Astrocyte (in vitro differentiated cells and primary cell): ENCODE measurements around the gene CLDN22. TPM values are rescaled to one million over a fixed set of nuclear protein-coding genes. Genes with fewer than 3 reads are reported as not detected.
A peak's percentile ranks its signal among the peaks of the same experiment; 100 is the strongest.

ENCODE experiments used
- DNase-seq: peaks from one replicate; pipeline ENCODE4 v3.0.0-alpha.2; 2010; ENCODE audit warnings: low read depth
- FAIRE-seq: peaks from 2 replicates; lab custom pipeline; 2011; peaks lifted over from hg19 to GRCh38; lab: Jason Lieb, UNC
- H2AFZ ChIP-seq: 2 replicates; pipeline ENCODE4 v1.6.0; 2012; ENCODE audit warnings: low read depth, low read length, inconsistent platforms
- H3K27ac ChIP-seq: 2 replicates; pipeline ENCODE4 v1.5.1; 2011; ENCODE audit warnings: low read depth, low read length, inconsistent platforms
- H3K27me3 ChIP-seq: 2 replicates; pipeline ENCODE4 v1.6.0; 2011; ENCODE audit warnings: low read length, inconsistent platforms; ENCODE audit not compliant: insufficient read depth
- H3K36me3 ChIP-seq: 2 replicates; pipeline ENCODE4 v1.5.1; 2011; ENCODE audit warnings: low read length, inconsistent platforms; ENCODE audit not compliant: insufficient read depth
- H3K4me1 ChIP-seq: 2 replicates; pipeline ENCODE4 v1.5.1; 2011; ENCODE audit warnings: low read length, inconsistent platforms; ENCODE audit not compliant: insufficient read depth
- H3K4me2 ChIP-seq: 2 replicates; pipeline ENCODE4 v1.6.0; 2012; ENCODE audit warnings: low read length, inconsistent platforms
- H3K4me3 ChIP-seq: 2 replicates; pipeline ENCODE4 v1.5.1; 2011; ENCODE audit warnings: low read depth, mild to moderate bottlenecking, low read length, inconsistent platforms; ENCODE audit not compliant: insufficient read depth
- H3K79me2 ChIP-seq: 2 replicates; pipeline ENCODE4 v1.6.0; 2012; ENCODE audit warnings: mild to moderate bottlenecking, low read length, inconsistent platforms; ENCODE audit not compliant: insufficient read depth
- H3K9ac ChIP-seq: 2 replicates; pipeline ENCODE4 v1.6.0; 2012; ENCODE audit warnings: mild to moderate bottlenecking, low read length, inconsistent platforms
- H3K9me3 ChIP-seq: 2 replicates; pipeline ENCODE4 v1.5.1; 2012; ENCODE audit warnings: low read depth, mild to moderate bottlenecking, low read length, inconsistent platforms; ENCODE audit not compliant: insufficient read depth
- H4K20me1 ChIP-seq: 2 replicates; pipeline ENCODE4 v1.6.0; 2012; ENCODE audit warnings: low read length, inconsistent platforms; ENCODE audit not compliant: insufficient read depth
- H3K27ac Mint-ChIP-seq: one replicate; pipeline ENCODE4 v1.8.0; 2021; ENCODE audit warnings: mild to moderate bottlenecking, mixed read lengths; ENCODE audit not compliant: unreplicated experiment
- H3K27me3 Mint-ChIP-seq: one replicate; pipeline ENCODE4 v1.8.0; 2021; ENCODE audit warnings: low read depth, mixed read lengths; ENCODE audit not compliant: unreplicated experiment
- H3K36me3 Mint-ChIP-seq: one replicate; pipeline ENCODE4 v1.8.0; 2021; ENCODE audit warnings: low read depth, mixed read lengths; ENCODE audit not compliant: unreplicated experiment
- H3K4me1 Mint-ChIP-seq: one replicate; pipeline ENCODE4 v1.8.0; 2021; ENCODE audit warnings: low read depth, mixed read lengths; ENCODE audit not compliant: unreplicated experiment
- H3K4me3 Mint-ChIP-seq: one replicate; pipeline ENCODE4 v1.8.0; 2021; ENCODE audit warnings: mild to moderate bottlenecking, moderate library complexity, mixed read lengths; ENCODE audit not compliant: unreplicated experiment
- H3K9me3 Mint-ChIP-seq: one replicate; pipeline ENCODE4 v1.8.0; 2021; ENCODE audit warnings: mild to moderate bottlenecking, mixed read lengths; ENCODE audit not compliant: unreplicated experiment
- CTCF ChIP-seq: IDR thresholded peaks from 2 replicates; pipeline ENCODE4 v1.5.1; 2011; ENCODE audit warnings: low read depth, mild to moderate bottlenecking, inconsistent platforms, low read length, moderate library complexity; ENCODE audit not compliant: insufficient read depth
- EZH2 ChIP-seq: IDR thresholded peaks from 2 replicates; pipeline ENCODE4 v1.6.1; 2012; ENCODE audit warnings: mild to moderate bottlenecking, low read length, inconsistent platforms; ENCODE audit not compliant: insufficient read depth
- total RNA-seq: library from RNA; stranded (reverse); gene quantifications from 2 replicates; pipeline ENCODE4 v1.2.1, GENCODE V29; 2021

CLDN22 gene
- total RNA-seq, 1 donor from 2014 or later: not detected

DNA sequence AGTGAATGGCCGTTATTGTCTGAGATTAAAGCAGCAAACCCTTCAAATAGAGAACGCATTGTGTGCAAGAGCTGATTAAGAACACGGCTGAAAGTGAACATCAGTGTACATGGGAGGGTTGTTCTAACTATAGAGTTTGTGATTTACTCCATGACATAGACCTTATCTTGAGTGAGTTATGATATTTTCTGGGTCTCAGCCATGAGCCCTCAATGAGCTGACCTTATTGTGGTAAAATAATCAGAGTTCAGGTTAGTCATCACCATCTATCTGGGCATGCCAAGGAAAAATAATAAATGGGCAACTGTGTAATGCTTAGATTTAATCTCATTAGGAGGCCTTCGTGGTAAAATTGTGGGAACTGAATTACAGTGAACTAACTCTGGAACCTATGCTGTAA lies 35.3 kb upstream of the CLDN22 start:
- Mint-ChIP-seq H3K4me1 (peaks cover 11% of the 10 kb centered on the region), H3K36me3 (peaks cover 4% of the 10 kb centered on the region), H3K4me3 (no peak overlapping the region), H3K27me3 (no peaks in the 10 kb centered on the region), H3K27ac (no peak overlapping the region), H3K9me3 (peaks cover 9% of the 10 kb centered on the region)
- TF ChIP-seq EZH2: no peak
- no peak for TF ChIP-seq CTCF
- Histone ChIP-seq H3K4me1 (peaks cover 25% of the 10 kb centered on the region), H4K20me1 (no peaks in the 10 kb centered on the region), H3K79me2 (no peaks in the 10 kb centered on the region), H3K4me3 (no peak overlapping the region), H3K9ac (peak overlapping the region; percentile 1), H3K36me3 (no peaks in the 10 kb centered on the region), H2AFZ (no peak overlapping the region), H3K9me3 (no peaks in the 10 kb centered on the region), H3K27me3 (no peaks in the 10 kb centered on the region), H3K27ac (peak overlapping the region; percentile 50), H3K4me2 (peak overlapping the region; percentile 60)
- DNase-seq (peak; percentile 93), FAIRE-seq (peak; percentile 85)

DNA sequence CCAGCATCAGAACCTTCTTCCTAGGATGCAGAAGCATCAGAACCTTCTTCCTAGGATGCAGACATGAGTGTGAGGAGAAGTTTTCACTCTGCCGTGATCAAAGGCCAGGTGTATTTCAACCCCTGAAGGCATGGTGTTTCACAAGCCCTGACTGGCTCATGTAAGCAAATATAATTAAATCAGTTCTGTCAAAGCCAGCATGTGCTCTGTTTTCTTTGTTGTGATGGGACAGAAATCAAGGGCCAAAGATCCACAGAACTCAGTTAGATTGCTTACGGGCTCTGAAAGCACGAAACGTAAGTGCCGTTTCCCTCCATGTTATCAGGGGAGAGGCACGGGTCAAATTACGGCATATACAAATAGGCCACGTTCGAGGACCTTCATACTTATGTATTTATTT lies 34.1 kb upstream of the CLDN22 start:
- Histone ChIP-seq H3K27ac (no peak overlapping the region), H2AFZ (no peak overlapping the region), H4K20me1 (no peaks in the 10 kb centered on the region), H3K79me2 (no peaks in the 10 kb centered on the region), H3K27me3 (no peaks in the 10 kb centered on the region), H3K4me3 (no peak overlapping the region), H3K4me1 (peaks cover 23% of the 10 kb centered on the region), H3K4me2 (no peak overlapping the region), H3K36me3 (no peaks in the 10 kb centered on the region), H3K9me3 (no peaks in the 10 kb centered on the region), H3K9ac (no peak overlapping the region)
- peaks cover 2% of the 10 kb centered on the region for H3K4me1 Mint-ChIP-seq
- no peak for FAIRE-seq
- TF ChIP-seq EZH2: no peak
- no peak for TF ChIP-seq CTCF
- H3K4me3 Mint-ChIP-seq: no peak overlapping the region
- H3K27me3 Mint-ChIP-seq: no peaks in the 10 kb centered on the region
- peaks cover 9% of the 10 kb centered on the region for H3K9me3 Mint-ChIP-seq
- H3K36me3 Mint-ChIP-seq: peaks cover 4% of the 10 kb centered on the region
- DNase-seq: no peak
- H3K27ac Mint-ChIP-seq: no peak overlapping the region

GRCh38 chr4:183353557-183353956 lies 33.5 kb upstream of the CLDN22 start:
- TF ChIP-seq CTCF: no peak
- TF ChIP-seq EZH2: no peak
- FAIRE-seq: no peak
- no peak overlapping the region for H3K4me3 Mint-ChIP-seq

More at GRCh38 chr4:183353557-183353956, 33.5 kb upstream of the CLDN22 start:
- no peak overlapping the region for H3K27ac ChIP-seq
- H3K4me3 ChIP-seq: no peak overlapping the region
- Mint-ChIP-seq H3K27ac (no peak overlapping the region), H3K4me1 (peaks cover 3% of the 10 kb centered on the region), H3K36me3 (peaks cover 4% of the 10 kb centered on the region), H3K9me3 (peaks cover 9% of the 10 kb centered on the region), H3K27me3 (no peaks in the 10 kb centered on the region)
- no peaks in the 10 kb centered on the region for H3K9me3 ChIP-seq
- H4K20me1 ChIP-seq: no peaks in the 10 kb centered on the region
- H2AFZ ChIP-seq: no peak overlapping the region
- peaks cover 28% of the 10 kb centered on the region for H3K4me1 ChIP-seq
- no peak for DNase-seq
- H3K36me3 ChIP-seq: no peaks in the 10 kb centered on the region
- H3K79me2 ChIP-seq: no peaks in the 10 kb centered on the region
- H3K9ac ChIP-seq: no peak overlapping the region
- H3K27me3 ChIP-seq: no peaks in the 10 kb centered on the region
- H3K4me2 ChIP-seq: no peak overlapping the region
